HCT116 (cell line): ENCODE measurements around the gene CCSER1. TPM values are rescaled to one million over a fixed set of nuclear protein-coding genes. Genes with fewer than 3 reads are reported as not detected.
A peak's percentile ranks its signal among the peaks of the same experiment; 100 is the strongest.

Experiments used
- ATAC-seq: fragments of 200-7000 bp; cut with Tn5 transposase; 2 replicates; pipeline ENCODE4 v1.9.1; 2020; ENCODE audit warnings: mild to moderate bottlenecking, moderate library complexity
- BruUV-seq: library from RNA; stranded (reverse); fragments of 400-500 nt; replicated peaks from 2 replicates; lab custom pipeline; 2021; lab: Mats Ljungman, UMichigan
- CTCF ChIA-PET: fragments of 300-600 bp; sonication (Branson Sonifier 250); formaldehyde crosslinking; loops from one replicate; lab custom pipeline; 2021; ENCODE audit warnings: antibody characterized with exemption; lab: Charles Lee
- POLR2A ChIA-PET: fragments of 300-600, 350-600 bp; sonication (Branson Sonifier 250); formaldehyde crosslinking; loops from one replicate; lab custom pipeline; 2021; ENCODE audit warnings: antibody characterized with exemption; lab: Charles Lee
- RAD21 ChIA-PET, 2 experiments: fragments of 300-600 bp; sonication (Branson Sonifier 250); formaldehyde crosslinking; loops; one replicate each; lab custom pipeline; 2023; ENCODE audit warnings: low total read pairs in 2 of 2; ENCODE audit not compliant: uncharacterized antibody in 2 of 2, unreplicated experiment in 2 of 2, low non-redundant PET in 1 of 2; lab: Charles Lee
- DNase-seq: peaks from one replicate; pipeline ENCODE4 v3.0.0-alpha.2; 2010; ENCODE audit warnings: low read depth, low spot score
- H2AFZ ChIP-seq: fragments of 200-600 bp; shearing (Covaris generic), sonication (generic); 2 replicates; pipeline ENCODE4 v1.6.1; 2017; ENCODE audit warnings: low read depth, mixed run types, mixed read lengths, antibody characterized with exemption, low read length; ENCODE audit not compliant: poor library complexity, severe bottlenecking
- H3K27ac ChIP-seq: 2 replicates; pipeline ENCODE4 v1.5.1; 2012; ENCODE audit warnings: low read depth, low read length
- H3K27me3 ChIP-seq: fragments of 200-600 bp; sonication (generic); 2 replicates; pipeline ENCODE4 v1.6.1; 2016; ENCODE audit warnings: mixed run types, low read length, mixed read lengths; ENCODE audit not compliant: insufficient read depth
- H3K36me3 ChIP-seq, 2 experiments: fragments of 200-500 bp in 1 of 2; fragments of 200-600 bp in 1 of 2; sonication (Bioruptor generic) in 1 of 2; sonication (generic) in 1 of 2; 2 replicates each; pipeline versions ENCODE4 v1.5.1 to v1.6.1; 2014 to 2016; ENCODE audit warnings: low read length in 2 of 2, inconsistent platforms in 1 of 2, mixed read lengths in 1 of 2, mixed run types in 1 of 2; ENCODE audit not compliant: insufficient read depth in 2 of 2, control insufficient read depth in 1 of 2
- H3K4me1 ChIP-seq, 2 experiments: fragments of 200-600 bp in 1 of 2; sonication (generic) in 1 of 2; 2 replicates each; pipeline versions ENCODE4 v1.5.1 to v1.6.1; 2012 to 2017; ENCODE audit warnings: low read length in 2 of 2, inconsistent platforms in 1 of 2, mild to moderate bottlenecking in 1 of 2, mixed read lengths in 1 of 2, mixed run types in 1 of 2, moderate library complexity in 1 of 2; ENCODE audit not compliant: insufficient read depth in 2 of 2, control insufficient read depth in 1 of 2
- H3K4me2 ChIP-seq: fragments of 200-600 bp; sonication (generic); 2 replicates; pipeline ENCODE4 v1.6.1; 2017; ENCODE audit warnings: mixed run types, low read length, mixed read lengths
- H3K4me3 ChIP-seq, 2 experiments: fragments of 200-600 bp in 1 of 2; sonication (generic) in 1 of 2; replicated peaks in 1 of 2; 2 replicates each; pipeline ENCODE4 v1.5.1; 2011 to 2016; ENCODE audit warnings: low read length in 2 of 2, control low read depth in 1 of 2, low read depth in 1 of 2, mild to moderate bottlenecking in 1 of 2, mixed read lengths in 1 of 2, mixed run types in 1 of 2
- H3K79me2 ChIP-seq: fragments of 200-600 bp; sonication (generic); 2 replicates; pipeline ENCODE4 v1.6.1; 2017; ENCODE audit warnings: mild to moderate bottlenecking, mixed run types, low read length, moderate library complexity, mixed read lengths; ENCODE audit not compliant: insufficient read depth
- H3K9ac ChIP-seq: fragments of 200-600 bp; sonication (generic); 2 replicates; pipeline ENCODE4 v1.6.1; 2016; ENCODE audit warnings: low read length, mixed read lengths
- H3K9me2 ChIP-seq: fragments of 200-600 bp; sonication (generic), shearing (Covaris generic); 2 replicates; pipeline ENCODE4 v1.6.1; 2017; ENCODE audit warnings: mixed run types, mild to moderate bottlenecking, moderate library complexity; ENCODE audit not compliant: insufficient read depth
- H3K9me3 ChIP-seq, 2 experiments: fragments of 200-500 bp in 1 of 2; fragments of 200-600 bp in 1 of 2; sonication (Bioruptor generic) in 1 of 2; sonication (generic) in 1 of 2; 2 replicates each; pipeline ENCODE4 v1.6.1; 2014 to 2017; ENCODE audit warnings: low read length in 2 of 2, mixed read lengths in 2 of 2, inconsistent platforms in 1 of 2, low read depth in 1 of 2, mild to moderate bottlenecking in 1 of 2, mixed run types in 1 of 2, moderate library complexity in 1 of 2; ENCODE audit not compliant: control insufficient read depth in 1 of 2, insufficient read depth in 1 of 2
- H4K20me1 ChIP-seq: fragments of 200-600 bp; sonication (generic), shearing (Covaris generic); 2 replicates; pipeline ENCODE4 v1.6.1; 2017; ENCODE audit warnings: mixed run types, mild to moderate bottlenecking, moderate library complexity; ENCODE audit not compliant: insufficient read depth
- CTCF ChIP-seq, 3 experiments: fragments of 200-600 bp in 1 of 3; sonication (generic) in 1 of 3; IDR thresholded peaks in 2 of 3; conservative IDR thresholded peaks in 1 of 3; 2 replicates each; pipeline ENCODE4 v1.5.1; 2012 to 2017; ENCODE audit warnings: low read depth in 2 of 3, low read length in 2 of 3, antibody characterized with exemption in 1 of 3, borderline replicate concordance in 1 of 3, control low read depth in 1 of 3, mild to moderate bottlenecking in 1 of 3, mixed read lengths in 1 of 3, mixed run types in 1 of 3, moderate library complexity in 1 of 3; ENCODE audit not compliant: insufficient read depth in 1 of 3
- EGR1 ChIP-seq: IDR thresholded peaks from 2 replicates; pipeline ENCODE4 v1.6.1; 2012; ENCODE audit warnings: low read depth
- EZH2phosphoT487 ChIP-seq: fragments of 200-600 bp; IDR thresholded peaks from 2 replicates; pipeline ENCODE4 v1.6.1; 2018; ENCODE audit warnings: antibody characterized with exemption, borderline replicate concordance
- FOSL1 ChIP-seq: IDR thresholded peaks from 2 replicates; pipeline ENCODE4 v1.6.1; 2012; ENCODE audit warnings: low read depth
- MAX ChIP-seq: IDR thresholded peaks from 2 replicates; pipeline ENCODE4 v1.6.1; 2012
- POLR2A ChIP-seq: IDR thresholded peaks from 2 replicates; pipeline ENCODE4 v1.7.0; 2011; ENCODE audit warnings: borderline replicate concordance; ENCODE audit not compliant: insufficient read depth, insufficient read length; ENCODE audit errors: extremely low read depth
- POLR2AphosphoS5 ChIP-seq: IDR thresholded peaks from 2 replicates; pipeline ENCODE4 v1.6.1; 2011; ENCODE audit warnings: mild to moderate bottlenecking, low read depth, low read length, moderate library complexity
- REST ChIP-seq: IDR thresholded peaks from 2 replicates; pipeline ENCODE4 v1.6.1; 2012; ENCODE audit warnings: low read depth
- SIN3A ChIP-seq: IDR thresholded peaks from 2 replicates; pipeline ENCODE4 v1.6.1; 2012; ENCODE audit warnings: low read depth
- SP1 ChIP-seq: IDR thresholded peaks from 2 replicates; pipeline ENCODE4 v1.6.1; 2012; ENCODE audit warnings: low read depth
- SRF ChIP-seq: IDR thresholded peaks from 2 replicates; pipeline ENCODE4 v1.6.1; 2012; ENCODE audit warnings: low read depth
- TCF7L2 ChIP-seq: IDR thresholded peaks from 2 replicates; pipeline ENCODE4 v1.7.0; 2011; ENCODE audit warnings: borderline replicate concordance, inconsistent platforms; ENCODE audit not compliant: insufficient read depth, insufficient read length; ENCODE audit errors: extremely low read depth
- ZNF274 ChIP-seq: fragments of 200-500 bp; sonication (Bioruptor generic); IDR thresholded peaks from 2 replicates; pipeline ENCODE4 v1.6.1; 2014; ENCODE audit warnings: mild to moderate bottlenecking, low read depth, low read length, inconsistent platforms
- intact Hi-C: fragments of 100-400 bp; cut with micrococcal nuclease; formaldehyde crosslinking; loops from 2 replicates; pipeline ENCODE4 v1.10.0; 2022
- total RNA-seq: library from RNA; stranded (reverse); gene quantifications from one replicate; pipeline ENCODE4 v1.2.1, GENCODE V29; 2021; ENCODE audit not compliant: unreplicated experiment

CCSER1 gene
- total RNA-seq, 1 experiment from 2014 or later, result 6.7 TPM

GRCh38 chr4:91228659-91229058, 1101.5 kb downstream of the CCSER1 start:
- DNase-seq (no peak), ATAC-seq (no peak)
- BruUV-seq, result no TSS peak
- no peaks in the 10 kb centered on the region for H3K36me3 ChIP-seq
- no peak overlapping the region for H3K27ac ChIP-seq
- H3K9ac ChIP-seq, result no peak overlapping the region
- no peaks in the 10 kb centered on the region for H3K4me1 ChIP-seq
- intact Hi-C loops, result no loop called here
- RAD21 ChIA-PET, result no interaction called here
- no peak overlapping the region for H3K4me2 ChIP-seq
- H4K20me1 ChIP-seq, result no peaks in the 10 kb centered on the region
- H3K27me3 ChIP-seq, result no peaks in the 10 kb centered on the region
- no peak overlapping the region for H3K4me3 ChIP-seq
- H3K9me2 ChIP-seq, result no peaks in the 10 kb centered on the region
- no peak for TF ChIP-seq CTCF (IDR thresholded peaks at IDR 0.05 in 2 of 3, conservative IDR thresholded peaks at IDR 0.05 in 1 of 3; ENCODE audit: borderline replicate concordance in 1 of 3, insufficient read depth in 1 of 3, low read depth in 2 of 3, low read length in 2 of 3)
- TF ChIP-seq TCF7L2, result no peak
- TF ChIP-seq POLR2AphosphoS5, result no peak
- TF ChIP-seq POLR2A, result no peak
- TF ChIP-seq FOSL1, result no peak
- no peak for TF ChIP-seq ZNF274
- no peaks in the 10 kb centered on the region for H3K79me2 ChIP-seq
- POLR2A ChIA-PET, result no interaction called here
- H2AFZ ChIP-seq, result no peak overlapping the region
- no peaks in the 10 kb centered on the region for H3K9me3 ChIP-seq
- CTCF ChIA-PET, result no interaction called here

GRCh38 chr4:91233164-91233563, 1106.0 kb downstream of the CCSER1 start:
- Histone ChIP-seq H3K4me3 (no peak overlapping the region), H3K36me3 (no peaks in the 10 kb centered on the region), H3K4me1 (no peaks in the 10 kb centered on the region), H3K4me2 (no peak overlapping the region), H3K79me2 (no peaks in the 10 kb centered on the region), H4K20me1 (no peaks in the 10 kb centered on the region), H2AFZ (peak overlapping the region; percentile 49), H3K27ac (no peak overlapping the region), H3K9me3 (no peaks in the 10 kb centered on the region), H3K9ac (no peak overlapping the region), H3K9me2 (no peaks in the 10 kb centered on the region), H3K27me3 (no peaks in the 10 kb centered on the region)
- BruUV-seq, result no TSS peak
- RAD21 ChIA-PET, result no interaction called here
- DNase-seq, result no peak
- POLR2A ChIA-PET, result no interaction called here
- intact Hi-C loops, result no loop called here
- CTCF ChIA-PET, result no interaction called here
- no peak for ATAC-seq
- no peak for TF ChIP-seq SRF
- no peak for TF ChIP-seq CTCF (IDR thresholded peaks at IDR 0.05 in 2 of 3, conservative IDR thresholded peaks at IDR 0.05 in 1 of 3; ENCODE audit: borderline replicate concordance in 1 of 3, insufficient read depth in 1 of 3, low read depth in 2 of 3, low read length in 2 of 3)
- TF ChIP-seq EGR1, result no peak
- TF ChIP-seq SIN3A, result no peak
- TF ChIP-seq MAX, result no peak
- TF ChIP-seq REST, result no peak
- no peak for TF ChIP-seq EZH2phosphoT487
- no peak for TF ChIP-seq SP1
